NB4 (cell line): ENCODE results near the gene SNAP25.

Experiments
- DNase-seq: peaks from one replicate; pipeline ENCODE4 v3.0.0; 2010; ENCODE audit warnings: low read depth
- H3K4me3 ChIP-seq: one replicate; pipeline ENCODE4 v1.5.1; 2011; ENCODE audit warnings: mild to moderate bottlenecking, low read depth, low read length, moderate library complexity
- CTCF ChIP-seq: IDR thresholded peaks from one replicate; pipeline ENCODE4 v1.5.1; 2012; ENCODE audit warnings: low read depth, low read length
- MYC ChIP-seq: IDR thresholded peaks from 2 replicates; pipeline ENCODE4 v1.6.1; 2011; ENCODE audit warnings: low read depth, low read length
- POLR2A ChIP-seq: IDR thresholded peaks from 2 replicates; pipeline ENCODE4 v1.6.1; 2011; ENCODE audit warnings: mild to moderate bottlenecking; ENCODE audit not compliant: insufficient read length; ENCODE audit errors: extremely low read depth
- TF ChIP-seq, protein P1 (sequence below): IDR thresholded peaks from 2 replicates; pipeline ENCODE4 v1.6.1; 2011; ENCODE audit warnings: low read depth, low read length

The SNAP25 gene

GRCh38 chr20:10336959-10337729 is 118.5 kb downstream of the SNAP25 start:
- no peak for TF ChIP-seq CTCF
- TF ChIP-seq, protein P1, sequence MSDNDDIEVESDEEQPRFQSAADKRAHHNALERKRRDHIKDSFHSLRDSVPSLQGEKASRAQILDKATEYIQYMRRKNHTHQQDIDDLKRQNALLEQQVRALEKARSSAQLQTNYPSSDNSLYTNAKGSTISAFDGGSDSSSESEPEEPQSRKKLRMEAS: no peak
- TF ChIP-seq POLR2A: no peak
- TF ChIP-seq MYC: no peak

GRCh38 chr20:10338426-10339180 is 120.0 kb downstream of the SNAP25 start:
- DNase-seq: no peak
- no peak for TF ChIP-seq CTCF
- TF ChIP-seq MYC: no peak
- TF ChIP-seq, protein P1: peak; percentile 36; the same call in 1 of the 2 replicates
- no peak overlapping the region for H3K4me3 ChIP-seq

More at GRCh38 chr20:10336959-10337729, 118.5 kb downstream of the SNAP25 start:
- no peak for DNase-seq
- no peak overlapping the region for H3K4me3 ChIP-seq

GRCh38 chr20:10339609-10340008 is 121.0 kb downstream of the SNAP25 start:
- DNase-seq: no peak
- H3K4me3 ChIP-seq: no peak overlapping the region
- TF ChIP-seq, protein P1: no peak
- TF ChIP-seq MYC: no peak
- TF ChIP-seq POLR2A: no peak
- no peak for TF ChIP-seq CTCF

DNA sequence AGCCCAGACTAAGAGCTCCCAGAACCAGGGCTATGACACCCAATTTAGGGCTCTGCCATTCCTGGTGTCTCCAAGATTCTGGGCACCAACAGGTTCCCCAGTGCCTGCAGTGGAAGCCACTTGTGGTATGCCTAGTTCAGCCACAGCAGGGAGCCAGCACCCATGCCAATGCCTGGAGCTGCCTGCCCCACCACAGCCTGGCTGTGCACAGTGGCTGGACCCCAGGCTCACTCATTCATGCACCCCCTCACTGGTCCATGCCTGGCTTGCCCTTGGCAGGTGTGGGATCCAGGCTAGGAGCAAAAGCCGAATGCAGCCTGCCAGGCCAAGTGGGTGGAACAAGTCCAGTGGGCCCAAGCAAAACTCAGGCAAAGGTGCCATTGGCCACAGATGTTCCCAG is 123.5 kb downstream of the SNAP25 start:
- TF ChIP-seq MYC (no peak), CTCF (no peak)
- TF ChIP-seq, protein P1: no peak
- H3K4me3 ChIP-seq: no peak overlapping the region
- no peak for DNase-seq

DNA sequence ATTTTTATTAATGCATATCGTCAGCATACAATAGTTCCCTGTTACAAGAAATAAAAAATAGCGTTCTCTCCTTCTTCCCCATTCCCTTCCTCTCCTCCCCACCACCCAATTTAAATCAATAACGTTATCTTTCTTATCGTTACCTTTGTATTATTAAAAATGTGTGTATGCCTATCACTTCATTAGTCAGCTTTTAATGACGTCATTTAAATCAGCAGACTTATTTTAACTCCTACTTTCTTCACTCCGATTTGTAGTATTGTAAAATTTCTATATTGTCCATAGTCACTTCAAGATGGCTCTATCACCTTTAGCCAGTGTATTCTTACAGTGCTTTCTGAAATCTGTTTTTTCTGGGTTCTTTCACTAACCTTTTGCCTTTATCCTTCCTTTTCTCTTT is 126.3 kb downstream of the SNAP25 start:
- no peak for TF ChIP-seq MYC
- TF ChIP-seq, protein P1: no peak
- no peak for TF ChIP-seq CTCF
- no peak for TF ChIP-seq POLR2A
- DNase-seq: no peak
- no peak overlapping the region for H3K4me3 ChIP-seq
